Measurements from ENCODE around the gene ZNF211. TPM values are rescaled to one million over a fixed set of nuclear protein-coding genes. Genes with fewer than 3 reads are reported as not detected.

ZNF211 gene
- total and polyA plus RNA-seq, 2 experiments from 2014 or later, result 11.9 to 17.2 TPM

GRCh38 chr19:57675881-57676280 is 42.9 kb downstream of the ZNF211 start:
- WGBS (ENCODE audit: low lambda C conversion rate, missing lambda C conversion rate), result 74% methylated on average over 2 of the region's 2 CpGs
- no peak for DNase-seq (ENCODE audit: low spot score)
- Histone ChIP-seq H3K4me3 (no peak overlapping the region), H3K27me3 (no peaks in the 10 kb centered on the region), H4K20me1 (ENCODE audit: insufficient read depth, poor library complexity, severe bottlenecking) (no peaks in the 10 kb centered on the region), H3K36me3 (replicated peaks; ENCODE audit: insufficient read depth, low read depth) (no peaks in the 10 kb centered on the region), H3K79me2 (no peaks in the 10 kb centered on the region), H3K4me1 (ENCODE audit: insufficient read depth) (no peaks in the 10 kb centered on the region), H3K9me2 (replicated peaks; ENCODE audit: insufficient read depth) (no peaks in the 10 kb centered on the region), H3K9me3 (ENCODE audit: low read depth) (no peaks in the 10 kb centered on the region), H3K4me2 (no peak overlapping the region), H2AFZ (no peak overlapping the region), H3K27ac (no peak overlapping the region)
- TF ChIP-seq EZH2 (IDR thresholded peaks at IDR 0.05; ENCODE audit: borderline replicate concordance) (no peak), EZH2phosphoT487 (IDR thresholded peaks at IDR 0.05; ENCODE audit: low read depth, severe bottlenecking, unreplicated experiment) (no peak), CTCF (IDR thresholded peaks at IDR 0.05; ENCODE audit: poor library complexity) (no peak)

DNA sequence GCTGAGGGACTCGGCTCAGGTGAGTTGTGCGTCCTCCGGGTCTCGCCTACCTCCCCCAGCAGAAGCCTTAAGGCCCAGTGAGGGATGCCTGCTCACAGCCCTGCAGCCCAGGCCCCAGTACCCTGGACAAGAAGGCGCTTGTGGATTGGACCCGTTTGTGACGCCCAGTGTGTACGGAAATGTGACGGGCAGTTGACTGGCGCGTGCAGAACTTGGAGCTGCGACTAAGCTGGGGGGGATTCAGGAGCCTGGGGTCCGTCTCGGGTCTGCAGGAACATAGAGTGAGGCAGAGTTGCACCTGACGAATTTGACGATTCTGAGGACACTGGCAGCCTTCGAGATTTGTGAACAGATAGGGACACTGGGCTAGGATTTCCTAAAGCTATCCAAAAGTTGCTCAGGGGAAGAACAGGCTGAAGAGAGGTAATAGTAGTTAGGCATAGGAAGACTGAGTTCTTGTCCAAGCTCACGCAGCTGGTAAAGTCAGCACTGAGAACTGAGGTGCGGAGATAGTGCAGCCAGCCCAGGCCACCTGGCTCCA is 49.3 kb downstream of the ZNF211 start:
- 5% methylated on average over 19 of the region's 19 CpGs for WGBS (ENCODE audit: low lambda C conversion rate, missing lambda C conversion rate)

DNA sequence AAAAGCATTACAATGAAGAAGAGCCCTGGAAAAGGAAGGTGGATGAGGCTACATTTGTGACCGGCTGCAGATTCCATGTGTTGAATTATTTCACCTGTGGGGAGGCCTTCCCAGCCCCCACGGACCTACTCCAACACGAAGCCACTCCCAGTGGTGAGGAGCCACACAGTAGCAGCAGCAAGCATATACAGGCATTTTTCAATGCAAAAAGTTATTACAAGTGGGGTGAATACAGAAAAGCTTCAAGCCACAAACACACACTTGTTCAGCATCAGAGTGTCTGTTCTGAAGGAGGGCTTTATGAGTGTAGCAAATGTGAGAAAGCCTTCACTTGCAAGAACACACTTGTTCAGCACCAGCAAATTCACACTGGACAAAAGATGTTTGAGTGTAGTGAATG is 53.8 kb downstream of the ZNF211 start:
- no peak overlapping the region for H2AFZ ChIP-seq
- peaks cover 11% of the 10 kb centered on the region for H3K4me1 ChIP-seq (ENCODE audit: insufficient read depth)
- H3K4me2 ChIP-seq, result no peak overlapping the region
- no peak overlapping the region for H3K4me3 ChIP-seq
- TF ChIP-seq CTCF (IDR thresholded peaks at IDR 0.05; ENCODE audit: poor library complexity) (no peak), EZH2 (IDR thresholded peaks at IDR 0.05; ENCODE audit: borderline replicate concordance) (no peak), EZH2phosphoT487 (IDR thresholded peaks at IDR 0.05; ENCODE audit: low read depth, severe bottlenecking, unreplicated experiment) (no peak)
- no peaks in the 10 kb centered on the region for H3K27me3 ChIP-seq
- no peaks in the 10 kb centered on the region for H4K20me1 ChIP-seq (ENCODE audit: insufficient read depth, poor library complexity, severe bottlenecking)
- no peak for DNase-seq (ENCODE audit: low spot score)
- 100% methylated on average over 3 of the region's 3 CpGs for WGBS (ENCODE audit: low lambda C conversion rate, missing lambda C conversion rate)
- H3K36me3 ChIP-seq (replicated peaks; ENCODE audit: insufficient read depth, low read depth), result peaks cover 14% of the 10 kb centered on the region
- H3K9me3 ChIP-seq (ENCODE audit: low read depth), result peaks cover 43% of the 10 kb centered on the region
- H3K79me2 ChIP-seq, result peaks cover 89% of the 10 kb centered on the region
- H3K9me2 ChIP-seq (replicated peaks; ENCODE audit: insufficient read depth), result no peaks in the 10 kb centered on the region
- no peak overlapping the region for H3K27ac ChIP-seq

More for the DNA sequence above, 49.3 kb downstream of the ZNF211 start:
- TF ChIP-seq CTCF (IDR thresholded peaks at IDR 0.05; ENCODE audit: poor library complexity), result no peak
- TF ChIP-seq EZH2 (IDR thresholded peaks at IDR 0.05; ENCODE audit: borderline replicate concordance), result no peak
- no peak for TF ChIP-seq EZH2phosphoT487 (IDR thresholded peaks at IDR 0.05; ENCODE audit: low read depth, severe bottlenecking, unreplicated experiment)
- peak overlapping the region; percentile 84 for H3K4me3 ChIP-seq
- no peak for DNase-seq (ENCODE audit: low spot score)
- peak overlapping the region; percentile 26 for H2AFZ ChIP-seq
- peaks cover 21% of the 10 kb centered on the region for H3K9me3 ChIP-seq (ENCODE audit: low read depth)
- peaks cover 47% of the 10 kb centered on the region for H3K79me2 ChIP-seq
- no peak overlapping the region for H3K27ac ChIP-seq
- H3K4me1 ChIP-seq (ENCODE audit: insufficient read depth), result peaks cover 11% of the 10 kb centered on the region
- no peaks in the 10 kb centered on the region for H3K9me2 ChIP-seq (replicated peaks; ENCODE audit: insufficient read depth)
- H4K20me1 ChIP-seq (ENCODE audit: insufficient read depth, poor library complexity, severe bottlenecking), result no peaks in the 10 kb centered on the region
- H3K4me2 ChIP-seq, result peak overlapping the region; percentile 98
- peaks cover 10% of the 10 kb centered on the region for H3K36me3 ChIP-seq (replicated peaks; ENCODE audit: insufficient read depth, low read depth)
- H3K27me3 ChIP-seq, result no peaks in the 10 kb centered on the region
